Breast epithelium (tissue), 3 donors: Measurements from ENCODE around the gene EN2.

ENCODE experiments used
- POLR2A ChIP-seq: fragments of 450-650 bp; IDR thresholded peaks from one replicate; pipeline ENCODE4 v1.6.1; 2016; ENCODE audit warnings: antibody characterized with exemption, mild to moderate bottlenecking, moderate library complexity
- POLR2AphosphoS5 ChIP-seq, 3 donors: sonication (generic); formaldehyde crosslinking; IDR thresholded peaks; one replicate each; pipeline ENCODE4 v1.6.1; 2017; ENCODE audit warnings: antibody characterized with exemption in 3 of 3
- TF ChIP-seq, protein P1 (sequence below), 3 donors: fragments of 450-650 bp; IDR thresholded peaks; one replicate each; pipeline ENCODE4 v1.5.1; 2016 to 2017; ENCODE audit warnings: antibody characterized with exemption in 3 of 3, mild to moderate bottlenecking in 3 of 3, moderate library complexity in 3 of 3

DNA sequence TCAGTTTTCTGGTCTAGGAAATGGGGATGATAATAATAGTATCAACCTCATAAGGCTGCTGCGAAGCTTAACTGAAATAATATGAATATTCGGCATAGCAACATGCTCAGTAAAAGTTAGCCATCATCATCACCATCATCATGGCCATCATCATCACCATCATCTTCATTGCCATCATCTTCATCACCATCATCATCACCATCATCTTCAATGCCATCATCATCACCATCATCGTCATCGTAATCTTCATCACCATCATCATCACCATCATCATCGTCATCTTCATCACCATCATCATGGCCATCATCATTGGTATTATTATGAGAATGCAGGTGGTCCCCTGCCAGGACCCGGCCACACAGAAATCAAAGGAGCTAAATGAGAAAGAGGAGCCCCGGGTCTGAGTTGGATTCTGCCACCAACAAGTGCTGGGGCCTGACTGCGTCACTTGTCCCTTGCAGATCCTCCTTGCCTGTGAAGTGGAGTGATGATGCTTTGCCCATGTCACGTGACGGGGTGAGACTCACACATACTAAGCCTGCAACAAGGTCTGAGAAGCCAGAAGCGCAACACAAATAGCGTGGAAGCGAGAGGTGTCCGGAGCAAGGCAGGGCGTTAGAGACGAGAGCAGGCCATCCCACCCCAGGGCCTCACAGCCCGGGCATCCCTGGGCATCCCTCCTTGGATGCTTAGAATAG lies 46.1 kb upstream of the EN2 start:
- TF ChIP-seq, protein P1, sequence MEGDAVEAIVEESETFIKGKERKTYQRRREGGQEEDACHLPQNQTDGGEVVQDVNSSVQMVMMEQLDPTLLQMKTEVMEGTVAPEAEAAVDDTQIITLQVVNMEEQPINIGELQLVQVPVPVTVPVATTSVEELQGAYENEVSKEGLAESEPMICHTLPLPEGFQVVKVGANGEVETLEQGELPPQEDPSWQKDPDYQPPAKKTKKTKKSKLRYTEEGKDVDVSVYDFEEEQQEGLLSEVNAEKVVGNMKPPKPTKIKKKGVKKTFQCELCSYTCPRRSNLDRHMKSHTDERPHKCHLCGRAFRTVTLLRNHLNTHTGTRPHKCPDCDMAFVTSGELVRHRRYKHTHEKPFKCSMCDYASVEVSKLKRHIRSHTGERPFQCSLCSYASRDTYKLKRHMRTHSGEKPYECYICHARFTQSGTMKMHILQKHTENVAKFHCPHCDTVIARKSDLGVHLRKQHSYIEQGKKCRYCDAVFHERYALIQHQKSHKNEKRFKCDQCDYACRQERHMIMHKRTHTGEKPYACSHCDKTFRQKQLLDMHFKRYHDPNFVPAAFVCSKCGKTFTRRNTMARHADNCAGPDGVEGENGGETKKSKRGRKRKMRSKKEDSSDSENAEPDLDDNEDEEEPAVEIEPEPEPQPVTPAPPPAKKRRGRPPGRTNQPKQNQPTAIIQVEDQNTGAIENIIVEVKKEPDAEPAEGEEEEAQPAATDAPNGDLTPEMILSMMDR (IDR thresholded peaks at IDR 0.05) = no peak
- TF ChIP-seq POLR2AphosphoS5 (IDR thresholded peaks at IDR 0.05) (no peak), POLR2A (no peak)
